ENCODE results near the gene MINDY4. TPM values are rescaled to one million over a fixed set of nuclear protein-coding genes. Genes with fewer than 3 reads are reported as not detected.

Gene MINDY4
- total RNA-seq, 2 donors from 2014 or later: 7.5 to 8.6 TPM

DNA sequence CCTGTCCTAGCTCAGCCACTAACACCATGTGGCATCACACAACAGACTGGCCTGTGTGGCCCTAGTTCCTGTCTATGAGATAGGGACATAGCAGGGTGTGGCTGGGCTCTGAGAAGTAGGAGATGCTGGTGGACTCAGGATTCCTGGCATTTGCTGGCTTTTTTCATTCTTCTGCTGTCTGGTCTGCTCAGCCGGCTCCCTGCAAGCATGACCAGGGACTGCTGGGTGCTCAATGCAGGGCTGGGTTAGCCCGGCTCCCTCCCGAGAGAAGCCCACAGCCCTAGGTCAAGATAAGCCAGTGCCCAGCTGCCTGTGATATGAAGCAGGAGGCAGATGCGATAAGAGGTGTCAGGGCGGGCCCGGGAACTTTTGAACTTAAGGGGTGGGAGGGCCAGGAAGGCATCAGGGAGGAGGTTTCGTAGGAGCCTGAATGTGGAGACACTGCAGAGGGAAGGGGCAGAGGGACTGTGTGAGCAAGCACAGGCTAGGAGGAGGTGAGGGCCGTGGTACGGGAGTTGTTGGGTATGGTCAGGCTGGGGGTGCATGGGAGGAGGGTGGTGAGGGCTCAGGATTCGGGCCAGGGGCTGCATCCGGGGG is 143.9 kb downstream of the MINDY4 start:
- intact Hi-C loops (cut with DNase I): no loop called here
- H3K9me3 ChIP-seq: no peaks in the 10 kb centered on the region
- H3K4me3 ChIP-seq: peak overlapping the region in 1 of 2 donors; percentile 0
- no peaks in the 10 kb centered on the region for H3K27me3 ChIP-seq
- ATAC-seq (no peak), DNase-seq (peak in 1 of 4 donors; percentile 8)
- TF ChIP-seq, protein P1, sequence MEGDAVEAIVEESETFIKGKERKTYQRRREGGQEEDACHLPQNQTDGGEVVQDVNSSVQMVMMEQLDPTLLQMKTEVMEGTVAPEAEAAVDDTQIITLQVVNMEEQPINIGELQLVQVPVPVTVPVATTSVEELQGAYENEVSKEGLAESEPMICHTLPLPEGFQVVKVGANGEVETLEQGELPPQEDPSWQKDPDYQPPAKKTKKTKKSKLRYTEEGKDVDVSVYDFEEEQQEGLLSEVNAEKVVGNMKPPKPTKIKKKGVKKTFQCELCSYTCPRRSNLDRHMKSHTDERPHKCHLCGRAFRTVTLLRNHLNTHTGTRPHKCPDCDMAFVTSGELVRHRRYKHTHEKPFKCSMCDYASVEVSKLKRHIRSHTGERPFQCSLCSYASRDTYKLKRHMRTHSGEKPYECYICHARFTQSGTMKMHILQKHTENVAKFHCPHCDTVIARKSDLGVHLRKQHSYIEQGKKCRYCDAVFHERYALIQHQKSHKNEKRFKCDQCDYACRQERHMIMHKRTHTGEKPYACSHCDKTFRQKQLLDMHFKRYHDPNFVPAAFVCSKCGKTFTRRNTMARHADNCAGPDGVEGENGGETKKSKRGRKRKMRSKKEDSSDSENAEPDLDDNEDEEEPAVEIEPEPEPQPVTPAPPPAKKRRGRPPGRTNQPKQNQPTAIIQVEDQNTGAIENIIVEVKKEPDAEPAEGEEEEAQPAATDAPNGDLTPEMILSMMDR (IDR thresholded peaks at IDR 0.05): no peak
- TF ChIP-seq POLR2A (IDR thresholded peaks at IDR 0.05): no peak
- H3K27ac ChIP-seq: peak overlapping the region in 3 of 4 donors; percentile 71 to 75 (median 72)
- H3K4me1 ChIP-seq: peaks cover 92% of the 10 kb centered on the region
- no peaks in the 10 kb centered on the region for H3K36me3 ChIP-seq (replicated peaks in 1 of 2; ENCODE audit: insufficient read depth in 1 of 2, low read depth in 2 of 2)
- 38 to 42% methylated on average over 11 of the region's 11 CpGs for WGBS, 2 donors

DNA sequence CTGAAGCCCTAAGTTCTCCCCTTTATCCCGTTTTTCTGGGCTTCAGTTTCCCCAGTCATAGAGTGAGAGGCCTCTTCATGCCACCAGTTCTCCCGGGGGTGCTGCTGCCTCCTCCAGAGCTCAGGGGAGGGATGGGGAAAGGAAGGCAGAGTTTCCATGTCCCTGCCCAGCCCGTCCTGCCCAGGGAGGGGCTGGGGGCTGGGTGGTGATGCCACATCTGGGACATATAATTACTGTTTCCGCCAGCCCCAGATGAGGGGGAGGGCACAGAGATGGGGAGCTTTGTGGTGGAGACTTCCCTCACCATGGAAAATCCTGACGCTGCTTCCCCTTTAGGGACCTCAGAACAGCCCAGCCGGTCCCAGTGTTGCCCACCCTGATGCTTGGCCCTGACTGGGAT is 144.5 kb downstream of the MINDY4 start:
- Histone ChIP-seq H3K4me1 (peaks cover 92% of the 10 kb centered on the region), H3K36me3 (replicated peaks in 1 of 2; ENCODE audit: insufficient read depth in 1 of 2, low read depth in 2 of 2) (no peaks in the 10 kb centered on the region), H3K4me3 (no peak overlapping the region), H3K9me3 (no peaks in the 10 kb centered on the region), H3K27ac (peak overlapping the region in 3 of 4 donors; percentile 71 to 75 (median 72)), H3K27me3 (no peaks in the 10 kb centered on the region)
- intact Hi-C loops (cut with DNase I): no loop called here
- WGBS, 2 donors: 44 to 61% methylated on average over 5 to 6 of the region's 6 CpGs
- TF ChIP-seq, protein P1 (IDR thresholded peaks at IDR 0.05): no peak
- TF ChIP-seq POLR2A (IDR thresholded peaks at IDR 0.05): no peak
- ATAC-seq (no peak), DNase-seq (no peak)

DNA sequence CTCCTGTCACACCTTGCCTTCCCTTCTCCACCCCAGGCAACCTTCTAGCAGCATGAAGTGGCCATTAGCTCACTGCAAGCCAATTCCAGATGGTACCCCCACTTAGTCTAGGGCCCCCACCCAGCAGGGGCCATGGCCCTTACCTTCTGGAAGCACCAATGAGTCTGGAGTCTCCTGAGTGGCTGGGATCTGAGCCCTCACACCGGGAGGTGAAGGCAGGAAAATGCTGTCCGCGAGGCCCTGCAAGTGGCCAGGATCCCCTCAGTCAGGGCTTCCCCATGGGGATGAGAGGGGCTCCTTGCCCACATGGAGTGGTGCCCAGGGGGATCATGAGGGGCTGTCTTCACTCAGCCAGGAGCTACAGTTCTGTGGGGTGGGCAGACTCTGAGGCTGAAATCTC is 145.0 kb downstream of the MINDY4 start:
- peaks cover 92% of the 10 kb centered on the region for H3K4me1 ChIP-seq
- H3K27ac ChIP-seq: peak overlapping the region in 3 of 4 donors; percentile 28 to 72 (median 71)
- intact Hi-C loops (cut with DNase I): no loop called here
- H3K36me3 ChIP-seq (replicated peaks in 1 of 2; ENCODE audit: insufficient read depth in 1 of 2, low read depth in 2 of 2): no peaks in the 10 kb centered on the region
- ATAC-seq (no peak), DNase-seq (no peak)
- WGBS, 2 donors: 57% methylated on average over 2 to 3 of the region's 3 CpGs
- no peaks in the 10 kb centered on the region for H3K9me3 ChIP-seq
- no peak overlapping the region for H3K4me3 ChIP-seq
- TF ChIP-seq, protein P1 (IDR thresholded peaks at IDR 0.05): no peak
- H3K27me3 ChIP-seq: no peaks in the 10 kb centered on the region

DNA sequence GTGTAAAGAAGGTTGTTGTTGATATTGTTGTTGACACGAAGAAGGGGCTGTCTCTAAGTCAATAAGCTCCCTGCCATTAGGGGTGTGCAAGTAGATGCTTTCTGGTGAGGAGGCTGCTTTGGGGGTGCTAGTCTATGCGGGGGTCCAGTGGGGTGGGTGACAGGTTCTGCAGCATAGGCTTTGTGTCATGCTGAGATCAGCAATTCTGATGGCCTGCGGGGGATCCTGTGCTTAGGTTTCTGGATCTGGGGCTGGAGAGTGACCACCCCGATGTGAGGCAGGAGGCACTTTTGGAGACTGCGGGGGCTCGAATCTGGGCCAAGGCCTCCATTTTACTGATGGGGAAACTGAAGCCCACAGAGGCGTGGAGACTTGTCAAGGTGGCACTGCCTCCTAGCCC is 145.6 kb downstream of the MINDY4 start:
- ATAC-seq (no peak), DNase-seq (no peak)
- H3K4me1 ChIP-seq: peaks cover 89% of the 10 kb centered on the region
- peaks cover 0 to under 1% of the 10 kb centered on the region in 2 donors for H3K36me3 ChIP-seq (replicated peaks in 1 of 2; ENCODE audit: insufficient read depth in 1 of 2, low read depth in 2 of 2)
- H3K4me3 ChIP-seq: no peak overlapping the region
- no peak for TF ChIP-seq POLR2A (IDR thresholded peaks at IDR 0.05)
- TF ChIP-seq, protein P1 (IDR thresholded peaks at IDR 0.05): no peak
- 62 to 78% methylated on average over 4 to 6 of the region's 7 CpGs for WGBS, 2 donors
- H3K27me3 ChIP-seq: no peaks in the 10 kb centered on the region
- peak overlapping the region in 3 of 4 donors; percentile 35 to 72 (median 71) for H3K27ac ChIP-seq
- intact Hi-C loops (cut with DNase I): no loop called here
- no peaks in the 10 kb centered on the region for H3K9me3 ChIP-seq
